Ishikawa (cell line): Measurements from ENCODE around the gene KIAA0319L.
A peak's percentile ranks its signal among the peaks of the same experiment; 100 is the strongest.

ENCODE experiments used
- CEBPB ChIP-seq: IDR thresholded peaks from 2 replicates; pipeline ENCODE4 v1.6.1; 2012
- CREB1 ChIP-seq: IDR thresholded peaks from 2 replicates; pipeline ENCODE4 v1.6.1; 2012; ENCODE audit warnings: low read depth
- EP300 ChIP-seq: IDR thresholded peaks from 2 replicates; pipeline ENCODE4 v1.6.1; 2012; ENCODE audit warnings: borderline replicate concordance
- FOXM1 ChIP-seq: IDR thresholded peaks from 2 replicates; pipeline ENCODE4 v1.6.1; 2012; ENCODE audit warnings: low read depth, borderline replicate concordance
- TAF1 ChIP-seq: IDR thresholded peaks from 2 replicates; pipeline ENCODE4 v1.6.1; 2012; ENCODE audit warnings: low read depth, mild to moderate bottlenecking
- TCF12 ChIP-seq: IDR thresholded peaks from 2 replicates; pipeline ENCODE4 v1.6.1; 2012; ENCODE audit warnings: low read depth
- TEAD4 ChIP-seq: IDR thresholded peaks from 2 replicates; pipeline ENCODE4 v1.6.1; 2012
- USF1 ChIP-seq: IDR thresholded peaks from 2 replicates; pipeline ENCODE4 v1.6.1; 2012

DNA sequence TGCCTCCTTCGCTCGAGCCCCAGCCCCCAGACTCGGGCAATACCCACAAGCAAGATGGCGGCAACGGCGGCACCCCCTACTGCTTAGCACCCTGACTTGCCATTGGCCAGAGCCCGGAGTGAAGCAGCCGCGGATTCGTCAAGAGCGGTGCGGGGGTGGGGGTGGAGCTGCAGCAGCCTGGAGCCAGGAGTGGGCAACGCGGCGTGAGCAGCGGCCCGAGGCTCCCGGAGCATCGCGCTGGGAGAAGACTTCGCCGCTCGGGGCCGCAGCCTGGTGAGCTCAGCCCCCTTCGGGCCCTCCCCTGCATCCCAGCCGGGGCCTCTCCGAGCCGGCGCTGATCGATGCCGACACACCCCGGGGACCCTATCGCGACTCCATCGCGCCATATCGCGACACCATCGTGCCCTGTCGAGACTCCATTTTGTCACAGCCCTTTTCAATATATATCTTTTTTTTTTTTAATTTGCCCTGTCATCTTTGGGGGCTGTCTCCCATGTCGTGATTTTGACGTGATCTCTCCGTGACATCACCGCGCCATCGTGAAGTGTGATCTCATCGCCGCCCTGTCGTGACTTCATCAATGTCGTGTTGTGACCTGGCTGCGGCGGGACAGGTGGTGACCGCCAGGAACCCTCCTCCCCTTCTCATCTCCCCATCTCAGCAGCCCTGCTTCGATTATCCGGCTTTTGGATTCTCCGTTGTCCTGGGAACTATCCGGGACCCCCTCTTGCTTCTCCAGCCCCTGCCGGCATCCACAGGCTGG, 589 bp upstream of the KIAA0319L start, which contains the start of gene NCDN:
- TF ChIP-seq EP300 (0 out of 2 replicates have a peak, but pooled peaks have one; percentile 8), TAF1 (0 out of 2 replicates have a peak, but pooled peaks have one; percentile 31), USF1 (no peak), TCF12 (0 out of 2 replicates have a peak, but pooled peaks have one; percentile 20), TEAD4 (no peak), FOXM1 (no peak), CEBPB (no peak), CREB1 (peak; percentile 50; the same call in 1 of the 2 replicates)
